Body of pancreas (tissue), 4 donors: Measurements from ENCODE around the gene ZNF263. TPM values are rescaled to one million over a fixed set of nuclear protein-coding genes. Genes with fewer than 3 reads are reported as not detected.

Source experiments
- ATAC-seq: fragments of 150-250 bp; one replicate; pipeline ENCODE4 v1.9.1; 2016
- DNase-seq, 4 donors: peaks; one replicate each; pipeline ENCODE4 v3.0.0-alpha.2; 2019
- H3K27ac ChIP-seq, 4 donors: fragments of 200-600 bp; sonication (generic); 1 replicate in 3 of 4; 2 replicates in 1 of 4; pipeline versions ENCODE4 v1.5.1 to v1.6.1; 2016 to 2019; ENCODE audit warnings: mild to moderate bottlenecking in 1 of 4, mixed read lengths in 1 of 4, moderate library complexity in 1 of 4
- H3K27me3 ChIP-seq, 2 donors: fragments of 200-600 bp; sonication (generic); one replicate each; pipeline ENCODE4 v1.6.0; 2016; ENCODE audit warnings: mild to moderate bottlenecking in 1 of 2
- H3K36me3 ChIP-seq, 2 donors: fragments of 200-600 bp; sonication (generic); replicated peaks in 1 of 2; 2 replicates each; pipeline ENCODE4 v1.5.1; 2016; ENCODE audit warnings: low read depth in 2 of 2; ENCODE audit not compliant: insufficient read depth in 1 of 2
- H3K4me1 ChIP-seq: fragments of 200-600 bp; sonication (generic); one replicate; pipeline ENCODE4 v1.6.0; 2016
- H3K4me3 ChIP-seq, 2 donors: fragments of 200-600 bp; sonication (generic); 1 replicate in 1 of 2; 2 replicates in 1 of 2; pipeline ENCODE4 v1.5.1; 2016 to 2019
- H3K9me3 ChIP-seq, 3 donors: fragments of 200-600 bp; sonication (generic); 1 replicate in 2 of 3; 2 replicates in 1 of 3; pipeline ENCODE4 v1.5.1; 2016
- CTCF ChIP-seq, 7 experiments: fragments of 450-650 bp in 4 of 7; fragments of 200-600 bp in 3 of 7; sonication (generic) in 3 of 7; IDR thresholded peaks; one replicate each; pipeline ENCODE4 v1.5.1; 2016 to 2019; ENCODE audit warnings: antibody characterized with exemption in 7 of 7
- POLR2A ChIP-seq, 3 donors: fragments of 450-650 bp; IDR thresholded peaks; one replicate each; pipeline ENCODE4 v1.6.1; 2016; ENCODE audit warnings: antibody characterized with exemption in 3 of 3, mild to moderate bottlenecking in 2 of 3
- WGBS, 2 donors: methylation state at CpG; one replicate each; pipeline ENCODE4 v1.1.5; 2017; 5-methylcytosine and 5-hydroxymethylcytosine counted together
- intact Hi-C: fragments of 100-400 bp; cut with DNase I; formaldehyde crosslinking; loops from one replicate; pipeline ENCODE4 v1.15.1; 2023
- total RNA-seq, 2 donors: library from RNA; depleted of rRNA; stranded (reverse); fragments of >200 nt; gene quantifications; one replicate each; pipeline ENCODE4 v1.1.0, GENCODE V29; 2016

The ZNF263 gene
- total RNA-seq, 2 donors from 2014 or later: 19.8 to 31.1 TPM

GRCh38 chr16:3295209-3295608 is 11.9 kb downstream of the ZNF263 start:
- Histone ChIP-seq H3K4me1 (no peaks in the 10 kb centered on the region), H3K4me3 (no peak overlapping the region), H3K27me3 (no peaks in the 10 kb centered on the region), H3K9me3 (peaks cover 0 to 57% (median 5%) of the 10 kb centered on the region in 3 donors), H3K27ac (no peak overlapping the region), H3K36me3 (peaks cover 7 to 12% of the 10 kb centered on the region in 2 donors)
- TF ChIP-seq CTCF (IDR thresholded peaks at IDR 0.05): no peak
- TF ChIP-seq POLR2A (IDR thresholded peaks at IDR 0.05): no peak
- WGBS, 2 donors: 30% methylated on average over 29 to 35 of the region's 45 CpGs
- DNase-seq: no peak
- intact Hi-C loops: no loop called here
- no peak for ATAC-seq

- Histone ChIP-seq H3K4me1 (no peaks in the 10 kb centered on the region), H3K27ac (no peak overlapping the region), H3K27me3 (no peaks in the 10 kb centered on the region), H3K4me3 (no peak overlapping the region), H3K9me3 (peaks cover 0 to 54% (median 5%) of the 10 kb centered on the region in 3 donors), H3K36me3 (peaks cover 2 to 8% of the 10 kb centered on the region in 2 donors)
- no peak for DNase-seq
- 70 to 79% methylated on average over 13 of the region's 13 CpGs for WGBS, 2 donors
- TF ChIP-seq CTCF (IDR thresholded peaks at IDR 0.05) (no peak), POLR2A (IDR thresholded peaks at IDR 0.05) (no peak)
- ATAC-seq: no peak
- intact Hi-C loops: no loop called here
Measured at GRCh38 chr16:3295783-3296182, 12.5 kb downstream of the ZNF263 start.

- WGBS, 2 donors: 71 to 72% methylated on average over 4 of the region's 4 CpGs
- H3K4me1 ChIP-seq: peaks cover 18% of the 10 kb centered on the region
- peaks cover 3 to 11% of the 10 kb centered on the region in 2 donors for H3K36me3 ChIP-seq
- no peak overlapping the region for H3K4me3 ChIP-seq
- intact Hi-C loops: no loop called here
- no peak for TF ChIP-seq CTCF (IDR thresholded peaks at IDR 0.05)
- no peak for TF ChIP-seq POLR2A (IDR thresholded peaks at IDR 0.05)
- peaks cover 0 to 45% (median 2%) of the 10 kb centered on the region in 3 donors for H3K9me3 ChIP-seq
- no peak for DNase-seq
- peak overlapping the region in 1 of 4 donors; percentile 88 for H3K27ac ChIP-seq
- no peak for ATAC-seq
- H3K27me3 ChIP-seq: no peaks in the 10 kb centered on the region
Measured at GRCh38 chr16:3304370-3304769, 21.1 kb downstream of the ZNF263 start.

- H3K27me3 ChIP-seq: no peaks in the 10 kb centered on the region
- intact Hi-C loops: no loop called here
- TF ChIP-seq CTCF (IDR thresholded peaks at IDR 0.05) (peak in 3 of 7 experiments; percentile 14 to 21 (median 18)), POLR2A (IDR thresholded peaks at IDR 0.05) (peak; percentile 77 to 92 (median 90))
- peak within 1 kb of the TSS; percentile 64 to 94 (median 82) for H3K27ac ChIP-seq
- ATAC-seq (peak; percentile 95), DNase-seq (peak; percentile 78 to 85 (median 80))
- peak within 1 kb of the TSS; percentile 57 to 64 for H3K4me3 ChIP-seq
- H3K4me1 ChIP-seq: peaks cover 18% of the 10 kb centered on the region
- peaks cover 3 to 10% of the 10 kb centered on the region in 2 donors for H3K36me3 ChIP-seq
- H3K9me3 ChIP-seq: peaks cover 0 to 49% (median 2%) of the 10 kb centered on the region in 3 donors
- WGBS, 2 donors: 1% methylated on average over 102 of the region's 103 CpGs; no CpG with 5 or more reads in 1 of the 2 donors
Measured at GRCh38 chr16:3305109-3306068, 22.1 kb downstream of the ZNF263 start, which contains the start of the genes TIGD7 and ZNF75A. Gene TIGD7, minus strand, starts transcription at chr16:3305430. Its CDS starts 4,816 bp downstream, at chr16:3300614. Gene ZNF75A, plus strand, starts transcription at chr16:3305497. Its CDS starts 2,932 bp downstream, at chr16:3308429.
